Measurements from ENCODE around the gene SMARCAL1. TPM values are rescaled to one million over a fixed set of nuclear protein-coding genes. Genes with fewer than 3 reads are reported as not detected.

SMARCAL1 gene
- total and polyA plus RNA-seq, 2 experiments from 2014 or later = 19.2 to 28.7 TPM

DNA sequence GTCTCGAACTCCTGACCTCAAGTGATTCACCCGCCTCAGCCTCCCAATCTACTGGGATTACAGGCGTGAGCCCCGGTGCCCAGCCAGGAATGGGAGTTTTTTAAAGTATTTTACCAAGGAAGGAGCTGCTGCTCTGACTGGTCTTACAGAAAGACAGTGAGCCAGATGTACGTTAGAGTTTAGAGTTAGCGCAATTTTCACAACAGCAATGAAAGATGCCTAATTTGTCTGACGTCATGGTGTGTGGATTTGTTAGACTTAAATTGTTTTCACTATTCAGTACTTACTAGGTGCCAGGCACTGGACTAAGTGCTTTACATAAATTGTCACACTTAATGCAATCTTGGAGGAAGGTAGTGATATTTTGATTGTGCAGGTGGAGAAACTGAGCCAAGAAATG, 74.0 kb downstream of the SMARCAL1 start:
- TF ChIP-seq, protein P1, sequence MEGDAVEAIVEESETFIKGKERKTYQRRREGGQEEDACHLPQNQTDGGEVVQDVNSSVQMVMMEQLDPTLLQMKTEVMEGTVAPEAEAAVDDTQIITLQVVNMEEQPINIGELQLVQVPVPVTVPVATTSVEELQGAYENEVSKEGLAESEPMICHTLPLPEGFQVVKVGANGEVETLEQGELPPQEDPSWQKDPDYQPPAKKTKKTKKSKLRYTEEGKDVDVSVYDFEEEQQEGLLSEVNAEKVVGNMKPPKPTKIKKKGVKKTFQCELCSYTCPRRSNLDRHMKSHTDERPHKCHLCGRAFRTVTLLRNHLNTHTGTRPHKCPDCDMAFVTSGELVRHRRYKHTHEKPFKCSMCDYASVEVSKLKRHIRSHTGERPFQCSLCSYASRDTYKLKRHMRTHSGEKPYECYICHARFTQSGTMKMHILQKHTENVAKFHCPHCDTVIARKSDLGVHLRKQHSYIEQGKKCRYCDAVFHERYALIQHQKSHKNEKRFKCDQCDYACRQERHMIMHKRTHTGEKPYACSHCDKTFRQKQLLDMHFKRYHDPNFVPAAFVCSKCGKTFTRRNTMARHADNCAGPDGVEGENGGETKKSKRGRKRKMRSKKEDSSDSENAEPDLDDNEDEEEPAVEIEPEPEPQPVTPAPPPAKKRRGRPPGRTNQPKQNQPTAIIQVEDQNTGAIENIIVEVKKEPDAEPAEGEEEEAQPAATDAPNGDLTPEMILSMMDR (IDR thresholded peaks at IDR 0.05; ENCODE audit: low read depth, low read length) = no peak
- no peak for DNase-seq (ENCODE audit: low read depth in 1 of 2, low spot score in 1 of 2)
- H3K4me3 ChIP-seq = no peak overlapping the region
- H3K9me3 ChIP-seq (ENCODE audit: low read depth) = no peaks in the 10 kb centered on the region
- no peaks in the 10 kb centered on the region for H3K4me1 ChIP-seq (ENCODE audit: low read depth)
- H3K27me3 ChIP-seq = no peaks in the 10 kb centered on the region
- H3K27ac ChIP-seq = no peak overlapping the region
- H3K36me3 ChIP-seq = peaks cover 4% of the 10 kb centered on the region

DNA sequence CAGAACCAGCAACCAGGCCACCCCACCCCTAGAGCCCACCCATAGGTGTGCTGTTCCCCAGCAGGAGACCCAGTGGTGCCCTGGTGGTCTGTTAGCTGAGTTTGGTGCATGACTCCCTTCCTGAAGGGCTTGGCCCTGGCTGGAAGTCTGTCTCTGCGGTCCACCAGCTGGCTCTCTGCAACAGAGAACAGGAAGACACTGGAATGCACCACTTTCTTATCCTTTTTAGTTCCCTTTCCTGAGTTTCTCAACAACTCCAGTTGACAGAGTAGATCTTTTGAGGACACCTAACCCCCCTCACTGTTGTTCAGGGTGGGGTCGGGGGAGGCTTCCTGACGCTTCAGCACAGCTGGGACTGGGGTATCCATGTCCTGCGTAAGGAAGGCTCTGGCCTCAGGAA, 74.4 kb downstream of the SMARCAL1 start:
- H3K9me3 ChIP-seq (ENCODE audit: low read depth) = no peaks in the 10 kb centered on the region
- no peaks in the 10 kb centered on the region for H3K27me3 ChIP-seq
- DNase-seq (ENCODE audit: low read depth in 1 of 2, low spot score in 1 of 2) = peak in 1 of 2 donors; percentile 73
- H3K4me3 ChIP-seq = no peak overlapping the region
- H3K4me1 ChIP-seq (ENCODE audit: low read depth) = no peaks in the 10 kb centered on the region
- TF ChIP-seq, protein P1 (IDR thresholded peaks at IDR 0.05; ENCODE audit: low read depth, low read length) = no peak
- peaks cover 4% of the 10 kb centered on the region for H3K36me3 ChIP-seq
- H3K27ac ChIP-seq = no peak overlapping the region

DNA sequence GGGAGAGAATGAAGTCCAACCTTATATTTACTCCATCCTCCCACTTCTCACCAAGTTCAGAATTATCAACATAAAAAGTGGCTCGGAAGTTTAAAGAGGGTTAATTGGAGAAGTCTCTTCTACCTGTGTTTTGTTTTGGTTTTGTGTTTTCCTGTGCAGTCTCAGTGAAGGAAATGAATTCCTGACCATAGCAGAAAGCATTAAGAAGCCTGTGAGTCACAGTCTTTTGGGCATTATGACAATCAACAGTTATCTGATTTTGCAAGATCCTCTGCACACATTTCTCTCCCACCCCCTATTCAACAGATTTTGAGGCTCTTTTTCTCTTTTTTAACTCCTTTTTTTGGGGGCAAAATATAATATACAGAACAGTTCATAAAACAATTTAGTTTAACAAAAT, 77.8 kb downstream of the SMARCAL1 start:
- TF ChIP-seq, protein P1 (IDR thresholded peaks at IDR 0.05; ENCODE audit: low read depth, low read length) = no peak
- DNase-seq (ENCODE audit: low read depth in 1 of 2, low spot score in 1 of 2) = peak in 1 of 2 donors; percentile 61
- Histone ChIP-seq H3K36me3 (no peaks in the 10 kb centered on the region), H3K9me3 (ENCODE audit: low read depth) (no peaks in the 10 kb centered on the region), H3K4me1 (ENCODE audit: low read depth) (no peaks in the 10 kb centered on the region), H3K27ac (no peak overlapping the region), H3K4me3 (no peak overlapping the region), H3K27me3 (no peaks in the 10 kb centered on the region)

DNA sequence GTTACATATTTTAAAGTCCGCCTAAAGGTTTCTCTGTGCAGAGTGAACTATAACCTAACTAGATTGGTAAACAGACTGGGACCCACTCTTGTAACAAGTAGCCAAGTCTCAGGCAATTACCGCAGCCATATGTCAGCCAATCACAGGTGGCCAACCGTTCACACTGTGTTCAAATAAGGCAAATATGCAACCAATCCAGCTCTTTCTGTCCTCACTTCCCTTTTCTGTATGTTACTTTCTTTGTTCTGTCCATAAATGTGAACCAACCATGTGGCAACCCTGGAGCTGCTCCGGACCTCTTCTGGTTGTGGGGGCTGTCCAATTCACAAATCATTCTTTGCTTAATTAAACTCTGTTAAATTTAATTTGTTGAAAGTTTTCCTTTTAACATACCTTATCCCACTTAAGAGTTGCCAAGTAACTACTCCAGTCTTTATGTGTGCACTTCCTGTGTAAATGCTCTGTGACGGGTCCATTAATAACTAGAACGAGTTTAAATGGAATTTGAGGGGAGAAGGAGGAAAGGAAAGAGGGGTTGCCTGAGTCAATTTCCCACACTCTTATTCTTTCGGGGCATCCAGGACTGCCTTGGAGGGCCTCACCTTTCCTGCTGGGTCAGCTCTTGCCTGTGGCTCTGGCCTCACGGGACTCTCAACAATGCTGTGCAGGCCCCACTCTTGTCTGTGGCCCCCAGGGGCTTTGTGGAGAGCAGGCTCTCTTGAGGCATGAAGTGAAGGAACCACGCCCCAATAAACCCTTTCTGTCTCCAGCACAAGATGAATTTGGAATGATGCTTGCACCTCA, 79.7 kb downstream of the SMARCAL1 start:
- Histone ChIP-seq H3K4me3 (no peak overlapping the region), H3K4me1 (ENCODE audit: low read depth) (no peaks in the 10 kb centered on the region), H3K36me3 (no peaks in the 10 kb centered on the region), H3K27ac (no peak overlapping the region), H3K9me3 (ENCODE audit: low read depth) (no peaks in the 10 kb centered on the region), H3K27me3 (no peaks in the 10 kb centered on the region)
- DNase-seq (ENCODE audit: low read depth in 1 of 2, low spot score in 1 of 2) = no peak
- TF ChIP-seq, protein P1 (IDR thresholded peaks at IDR 0.05; ENCODE audit: low read depth, low read length) = no peak

DNA sequence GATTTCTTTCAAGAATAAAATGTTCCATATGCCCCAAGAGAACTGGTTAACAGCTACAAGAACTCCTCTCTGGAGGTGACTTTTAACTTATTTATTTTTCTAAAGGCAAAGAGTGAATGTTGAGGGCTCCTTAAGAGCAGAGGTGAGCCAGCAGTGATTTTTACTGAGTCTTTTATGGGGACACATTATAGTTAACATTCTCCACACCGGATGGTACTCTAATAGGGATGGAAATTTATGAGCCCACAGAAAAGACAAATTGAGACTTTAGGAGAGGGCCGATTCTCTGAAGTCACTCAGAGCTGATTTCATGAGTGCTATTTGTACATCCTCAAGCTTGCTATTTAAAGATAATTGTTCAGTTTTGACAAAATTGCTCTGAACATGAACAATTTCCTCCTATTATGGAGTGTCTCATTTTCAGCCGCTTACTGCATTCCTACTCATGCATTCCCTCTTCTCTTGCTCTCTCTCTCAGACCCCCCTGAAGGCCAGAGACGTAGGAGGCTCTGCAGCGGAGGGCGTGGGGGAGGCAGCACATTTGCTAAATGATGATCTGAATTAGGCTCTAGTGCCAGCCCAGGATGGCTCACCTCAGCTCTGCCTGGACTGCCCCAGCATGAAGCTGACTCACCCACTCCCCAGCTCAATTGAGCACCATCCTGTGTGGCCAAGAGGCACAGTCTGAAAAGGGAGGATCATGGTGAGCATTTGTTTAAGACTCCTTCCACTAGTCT, 80.5 kb downstream of the SMARCAL1 start:
- DNase-seq (ENCODE audit: low read depth in 1 of 2, low spot score in 1 of 2) = peak in 1 of 2 donors; percentile 77
- H3K4me3 ChIP-seq = no peak overlapping the region
- H3K27me3 ChIP-seq = no peaks in the 10 kb centered on the region
- H3K36me3 ChIP-seq = no peaks in the 10 kb centered on the region
- peaks cover 3% of the 10 kb centered on the region for H3K4me1 ChIP-seq (ENCODE audit: low read depth)
- TF ChIP-seq, protein P1 (IDR thresholded peaks at IDR 0.05; ENCODE audit: low read depth, low read length) = no peak
- no peaks in the 10 kb centered on the region for H3K9me3 ChIP-seq (ENCODE audit: low read depth)
- no peak overlapping the region for H3K27ac ChIP-seq
